Activated CD4-positive, alpha-beta T cell treated with anti-CD3 and anti-CD28 coated beads, Interleukin-2, amount 10 ng/mL, durations not matched to agents 7 days and 5 days (primary cell): ENCODE data around the gene NUP214. TPM values are rescaled to one million over a fixed set of nuclear protein-coding genes. Genes with fewer than 3 reads are reported as not detected.

Experiments
- CTCF ChIA-PET: fragments of 350-600 bp; sonication (Branson Sonifier 250); formaldehyde crosslinking; loops from one replicate; lab custom pipeline; 2021; ENCODE audit warnings: antibody characterized with exemption; lab: Charles Lee
- POLR2A ChIA-PET: fragments of 350-600 bp; sonication (Branson Sonifier 250); formaldehyde crosslinking; loops from one replicate; lab custom pipeline; 2021; ENCODE audit warnings: antibody characterized with exemption; lab: Charles Lee
- DNase-seq: peaks from one replicate; pipeline ENCODE4 v3.0.0-alpha.2; 2020
- H3K27ac Mint-ChIP-seq: one replicate; pipeline ENCODE4 v1.8.0; 2021; ENCODE audit warnings: mild to moderate bottlenecking, moderate library complexity, mixed read lengths
- H3K27me3 Mint-ChIP-seq: one replicate; pipeline ENCODE4 v1.8.0; 2021; ENCODE audit warnings: mixed read lengths
- H3K36me3 Mint-ChIP-seq: one replicate; pipeline ENCODE4 v1.8.0; 2021; ENCODE audit warnings: low read depth, mixed read lengths
- H3K4me1 Mint-ChIP-seq: one replicate; pipeline ENCODE4 v1.8.0; 2021; ENCODE audit warnings: mixed read lengths
- H3K4me3 Mint-ChIP-seq: one replicate; pipeline ENCODE4 v1.8.0; 2021; ENCODE audit warnings: mild to moderate bottlenecking, moderate library complexity, mixed read lengths
- H3K9me3 Mint-ChIP-seq: one replicate; pipeline ENCODE4 v1.8.0; 2021; ENCODE audit warnings: mixed read lengths
- total RNA-seq, 2 experiments: library from RNA; stranded (reverse); gene quantifications; one replicate each; pipeline ENCODE4 v1.2.3, GENCODE V29; 2021

Gene NUP214
- total RNA-seq, 2 experiments from 2014 or later, result 58.0 to 69.4 TPM

GRCh38 chr9:131282688-131283422, 157.5 kb downstream of the NUP214 start:
- H3K4me3 Mint-ChIP-seq, result no peak overlapping the region
- peaks cover 27% of the 10 kb centered on the region for H3K4me1 Mint-ChIP-seq
- peaks cover 4% of the 10 kb centered on the region for H3K36me3 Mint-ChIP-seq
- DNase-seq, result no peak
- no peaks in the 10 kb centered on the region for H3K9me3 Mint-ChIP-seq
- no peak overlapping the region for H3K27ac Mint-ChIP-seq
- ChIA-PET CTCF (no interaction called here), POLR2A (no interaction called here)
- peaks cover 23% of the 10 kb centered on the region for H3K27me3 Mint-ChIP-seq

Other genes with a start within 250 kb of the NUP214 start
- not detected for gene QRFP, start 228.8 kb upstream of the NUP214 start, total RNA-seq
- not detected for gene FIBCD1, start 186.3 kb upstream of the NUP214 start, total RNA-seq
- under 1 TPM; 0.27 TPM for gene LAMC3, start 116.4 kb upstream of the NUP214 start, total RNA-seq
- 1 to 10 TPM in 1 of 2 experiments, under 1 TPM in 1; 0.37 to 1.4 TPM for gene AIF1L, start 29.1 kb upstream of the NUP214 start, total RNA-seq
- 100 to 1,000 TPM; 118 to 128 TPM for gene FAM78A, start 150.9 kb downstream of the NUP214 start, total RNA-seq
- under 1 TPM in 1 of 2 experiments, not detected in 1; 0.21 TPM for gene PLPP7, start 164.1 kb downstream of the NUP214 start, total RNA-seq